ENCODE data around the gene ZNF423. TPM values are rescaled to one million over a fixed set of nuclear protein-coding genes. Genes with fewer than 3 reads are reported as not detected.
A peak's percentile ranks its signal among the peaks of the same experiment; 100 is the strongest.

The ZNF423 gene
- total RNA-seq, 1 experiment from 2014 or later, result 0.20 TPM

GRCh38 chr16:49860593-49860992, 4.7 kb upstream of the ZNF423 start:
- Histone ChIP-seq H3K4me3 (ENCODE audit: low read depth, low read length) (no peak overlapping the region), H3K4me1 (peaks cover 17% of the 10 kb centered on the region), H3K9me3 (no peaks in the 10 kb centered on the region), H3K36me3 (ENCODE audit: control insufficient read depth, insufficient read depth, low read length) (no peaks in the 10 kb centered on the region), H3K27me3 (replicated peaks; ENCODE audit: control insufficient read depth, insufficient read depth, low read length) (peaks cover 6% of the 10 kb centered on the region)
- no peak for DNase-seq
- H3K27me3 Mint-ChIP-seq (ENCODE audit: insufficient read depth, unreplicated experiment), result peaks cover 17% of the 10 kb centered on the region
- H3K9me3 Mint-ChIP-seq (ENCODE audit: unreplicated experiment), result no peaks in the 10 kb centered on the region
- no TSS peak for BruUV-seq (replicated peaks)
- intact Hi-C loops (cut with micrococcal nuclease; ENCODE audit: unreplicated experiment), result no loop called here
- no peak overlapping the region for H3K4me3 Mint-ChIP-seq (ENCODE audit: unreplicated experiment)
- H3K4me1 Mint-ChIP-seq (ENCODE audit: low read depth, unreplicated experiment), result no peaks in the 10 kb centered on the region
- CTCF ChIA-PET, result interaction anchor here (5.0 kb wide), 1 partner anchor 61 kb away, joined by 91 read pairs; no protein-coding TSS in a partner anchor
- no peak for TF ChIP-seq CTCF (IDR thresholded peaks at IDR 0.05; ENCODE audit: insufficient read depth in 1 of 2, low read depth in 1 of 2, low read length in 1 of 2, severe bottlenecking in 1 of 2, unreplicated experiment in 1 of 2)
- H3K27ac Mint-ChIP-seq (ENCODE audit: unreplicated experiment), result no peak overlapping the region
- POLR2A ChIA-PET, result no interaction called here
- H3K36me3 Mint-ChIP-seq (ENCODE audit: insufficient read depth, unreplicated experiment), result no peaks in the 10 kb centered on the region

- no peaks in the 10 kb centered on the region for H3K9me3 ChIP-seq
- no peaks in the 10 kb centered on the region for H3K36me3 Mint-ChIP-seq (ENCODE audit: insufficient read depth, unreplicated experiment)
- peaks cover under 1% of the 10 kb centered on the region for H3K4me1 Mint-ChIP-seq (ENCODE audit: low read depth, unreplicated experiment)
- intact Hi-C loops (cut with micrococcal nuclease; ENCODE audit: unreplicated experiment), result no loop called here
- peaks cover 17% of the 10 kb centered on the region for H3K27me3 Mint-ChIP-seq (ENCODE audit: insufficient read depth, unreplicated experiment)
- peak in 1 of 2 experiments; percentile 23 for DNase-seq
- H3K27me3 ChIP-seq (replicated peaks; ENCODE audit: control insufficient read depth, insufficient read depth, low read length), result peaks cover 6% of the 10 kb centered on the region
- peak overlapping the region; percentile 30 for H3K4me3 ChIP-seq (ENCODE audit: low read depth, low read length)
- no TSS peak for BruUV-seq (replicated peaks)
- H3K9me3 Mint-ChIP-seq (ENCODE audit: unreplicated experiment), result no peaks in the 10 kb centered on the region
- H3K4me3 Mint-ChIP-seq (ENCODE audit: unreplicated experiment), result peak overlapping the region; percentile 66
- ChIA-PET CTCF (interaction anchor here (0.6 to 5.0 kb wide), 3 partner anchors 10 to 63 kb away, joined by 3 to 91 read pairs (median 21); no protein-coding TSS in a partner anchor), POLR2A (no interaction called here)
- TF ChIP-seq CTCF (IDR thresholded peaks at IDR 0.05; ENCODE audit: insufficient read depth in 1 of 2, low read depth in 1 of 2, low read length in 1 of 2, severe bottlenecking in 1 of 2, unreplicated experiment in 1 of 2), result peak in 1 of 2 experiments; percentile 1
- no peaks in the 10 kb centered on the region for H3K36me3 ChIP-seq (ENCODE audit: control insufficient read depth, insufficient read depth, low read length)
- peaks cover 23% of the 10 kb centered on the region for H3K4me1 ChIP-seq
- H3K27ac Mint-ChIP-seq (ENCODE audit: unreplicated experiment), result no peak overlapping the region
These were observed 3.4 kb upstream of the ZNF423 start for GRCh38 chr16:49859125-49859811.

- H3K27ac Mint-ChIP-seq (ENCODE audit: unreplicated experiment), result no peak overlapping the region
- DNase-seq, result peak in 1 of 2 experiments; percentile 29
- BruUV-seq (replicated peaks), result no TSS peak
- Histone ChIP-seq H3K9me3 (no peaks in the 10 kb centered on the region), H3K27me3 (replicated peaks; ENCODE audit: control insufficient read depth, insufficient read depth, low read length) (peaks cover 6% of the 10 kb centered on the region), H3K4me1 (peaks cover 28% of the 10 kb centered on the region), H3K4me3 (ENCODE audit: low read depth, low read length) (peak overlapping the region; percentile 30), H3K36me3 (ENCODE audit: control insufficient read depth, insufficient read depth, low read length) (no peaks in the 10 kb centered on the region)
- ChIA-PET CTCF (interaction anchor here (0.5 to 5.0 kb wide), 16 partner anchors 8 to 302 kb away, joined by 3 to 91 read pairs (median 6); partner anchors contain the start of gene CNEP1R1), POLR2A (no interaction called here)
- H3K27me3 Mint-ChIP-seq (ENCODE audit: insufficient read depth, unreplicated experiment), result peaks cover 21% of the 10 kb centered on the region
- intact Hi-C loops (cut with micrococcal nuclease; ENCODE audit: unreplicated experiment), result no loop called here
- peak overlapping the region; percentile 66 for H3K4me3 Mint-ChIP-seq (ENCODE audit: unreplicated experiment)
- no peaks in the 10 kb centered on the region for H3K36me3 Mint-ChIP-seq (ENCODE audit: insufficient read depth, unreplicated experiment)
- no peak for TF ChIP-seq CTCF (IDR thresholded peaks at IDR 0.05; ENCODE audit: insufficient read depth in 1 of 2, low read depth in 1 of 2, low read length in 1 of 2, severe bottlenecking in 1 of 2, unreplicated experiment in 1 of 2)
- H3K4me1 Mint-ChIP-seq (ENCODE audit: low read depth, unreplicated experiment), result peaks cover 9% of the 10 kb centered on the region
- no peaks in the 10 kb centered on the region for H3K9me3 Mint-ChIP-seq (ENCODE audit: unreplicated experiment)
These were observed 2.5 kb upstream of the ZNF423 start for GRCh38 chr16:49858200-49859124.
